Activated CD8-positive, alpha-beta memory T cell treated with anti-CD3 and anti-CD28 coated beads, Interleukin-2, amount 50 U/mL, for 1 hour (primary cell): ENCODE measurements around the gene NFKBIL1.
"Not testable (repeated sequence)": the region's sequence is repeated elsewhere in the genome, so short reads cannot be mapped to it uniquely, and the experiment has no call there.

Experiments used
- DNase-seq: peaks from one replicate; pipeline ENCODE4 v3.0.0-alpha.2; 2020; ENCODE audit errors: extremely low read depth

NFKBIL1 gene

GRCh38 chr6:31580807-31581433 is 33.5 kb downstream of the NFKBIL1 start:
- DNase-seq = no peak

- DNase-seq = no peak
Measured at GRCh38 chr6:31581434-31582229, 34.2 kb downstream of the NFKBIL1 start.

- DNase-seq = no peak
Measured at GRCh38 chr6:31582230-31582643, 34.8 kb downstream of the NFKBIL1 start, which contains the start of gene LTB. Gene LTB (minus strand): TSS chr6:31582424. CDS start chr6:31582417, 7 bp downstream.

GRCh38 chr6:31585491-31585890 is 38.1 kb downstream of the NFKBIL1 start:
- DNase-seq = no peak

GRCh38 chr6:31586008-31586407 is 38.6 kb downstream of the NFKBIL1 start, which contains the start of gene LST1:
Gene LST1 (plus strand): TSS chr6:31586277. CDS start chr6:31587300, 1,023 bp downstream.
- DNase-seq = no peak

GRCh38 chr6:31586599-31587281 is 39.3 kb downstream of the NFKBIL1 start:
- DNase-seq = no peak

GRCh38 chr6:31587791-31588777 is 40.7 kb downstream of the NFKBIL1 start:
- DNase-seq = no peak

GRCh38 chr6:31588871-31589650 is 41.7 kb downstream of the NFKBIL1 start:
- no peak for DNase-seq

GRCh38 chr6:31590691-31591090 is 43.3 kb downstream of the NFKBIL1 start:
- not testable (repeated sequence) for DNase-seq

GRCh38 chr6:31592396-31592771 is 45.0 kb downstream of the NFKBIL1 start:
- DNase-seq = no peak

- no peak for DNase-seq
Measured at GRCh38 chr6:31597006-31597405, 49.6 kb downstream of the NFKBIL1 start.

- DNase-seq = no peak
Measured at GRCh38 chr6:31607317-31607716, 59.9 kb downstream of the NFKBIL1 start.
